Neural crest cell (in vitro differentiated cells): Measurements from ENCODE around the gene POLR2H. TPM values are rescaled to one million over a fixed set of nuclear protein-coding genes. Genes with fewer than 3 reads are reported as not detected.

Experiments used
- DNase-seq: peaks from one replicate; pipeline ENCODE4 v3.0.0; 2021; ENCODE audit warnings: low read depth, mixed read lengths, low spot score
- H3K27ac Mint-ChIP-seq: one replicate; pipeline ENCODE4 v1.8.0; 2021; ENCODE audit warnings: mild to moderate bottlenecking, mixed read lengths; ENCODE audit not compliant: unreplicated experiment
- H3K27me3 Mint-ChIP-seq: 2 replicates; pipeline ENCODE4 v1.8.0; 2021; ENCODE audit warnings: low read depth, mild to moderate bottlenecking, mixed read lengths
- H3K36me3 Mint-ChIP-seq: 2 replicates; pipeline ENCODE4 v1.8.0; 2021; ENCODE audit warnings: low read depth, mild to moderate bottlenecking, mixed read lengths
- H3K4me1 Mint-ChIP-seq: 2 replicates; pipeline ENCODE4 v1.8.0; 2021; ENCODE audit warnings: mixed read lengths
- H3K4me3 Mint-ChIP-seq: one replicate; pipeline ENCODE4 v1.8.0; 2021; ENCODE audit warnings: mild to moderate bottlenecking, mixed read lengths
- H3K9me3 Mint-ChIP-seq: 2 replicates; pipeline ENCODE4 v1.8.0; 2021; ENCODE audit warnings: mixed read lengths
- CTCF ChIP-seq: fragments of 200-600 bp; sonication (generic); conservative IDR thresholded peaks from 2 replicates; pipeline ENCODE4 v1.5.0; 2021; ENCODE audit warnings: antibody characterized with exemption, mild to moderate bottlenecking
- total RNA-seq: library from RNA; stranded (reverse); gene quantifications from 2 replicates; pipeline ENCODE4 v1.2.1, GENCODE V29; 2021

Gene POLR2H
- total RNA-seq, 1 donor from 2014 or later, result 94.5 TPM

GRCh38 chr3:184353546-184353941 lies 8.0 kb upstream of the POLR2H start:
- no peak for TF ChIP-seq CTCF
- H3K4me1 Mint-ChIP-seq, result peaks cover 30% of the 10 kb centered on the region
- H3K36me3 Mint-ChIP-seq, result peaks cover 13% of the 10 kb centered on the region
- H3K27ac Mint-ChIP-seq, result no peak overlapping the region
- H3K9me3 Mint-ChIP-seq, result no peaks in the 10 kb centered on the region
- DNase-seq, result no peak
- H3K27me3 Mint-ChIP-seq, result no peaks in the 10 kb centered on the region
- H3K4me3 Mint-ChIP-seq, result no peak overlapping the region

GRCh38 chr3:184354121-184354728 lies 7.3 kb upstream of the POLR2H start:
- no peak overlapping the region for H3K4me3 Mint-ChIP-seq
- H3K27me3 Mint-ChIP-seq, result no peaks in the 10 kb centered on the region
- DNase-seq, result peak; percentile 66
- H3K27ac Mint-ChIP-seq, result no peak overlapping the region
- peaks cover 32% of the 10 kb centered on the region for H3K4me1 Mint-ChIP-seq
- H3K9me3 Mint-ChIP-seq, result no peaks in the 10 kb centered on the region
- TF ChIP-seq CTCF, result peak; percentile 72
- H3K36me3 Mint-ChIP-seq, result peaks cover 10% of the 10 kb centered on the region

GRCh38 chr3:184354754-184355153 lies 6.8 kb upstream of the POLR2H start:
- H3K4me3 Mint-ChIP-seq, result no peak overlapping the region
- peaks cover 10% of the 10 kb centered on the region for H3K36me3 Mint-ChIP-seq
- H3K27ac Mint-ChIP-seq, result no peak overlapping the region
- peaks cover 33% of the 10 kb centered on the region for H3K4me1 Mint-ChIP-seq
- H3K9me3 Mint-ChIP-seq, result no peaks in the 10 kb centered on the region
- no peak for TF ChIP-seq CTCF
- no peaks in the 10 kb centered on the region for H3K27me3 Mint-ChIP-seq
- DNase-seq, result no peak

GRCh38 chr3:184355261-184356040 lies 6.1 kb upstream of the POLR2H start:
- Mint-ChIP-seq H3K4me1 (peaks cover 38% of the 10 kb centered on the region), H3K27me3 (no peaks in the 10 kb centered on the region), H3K27ac (no peak overlapping the region), H3K9me3 (no peaks in the 10 kb centered on the region), H3K4me3 (peak overlapping the region; percentile 39), H3K36me3 (peaks cover 10% of the 10 kb centered on the region)
- TF ChIP-seq CTCF, result no peak
- DNase-seq, result no peak

GRCh38 chr3:184357248-184358123 lies 4.0 kb upstream of the POLR2H start:
- H3K4me3 Mint-ChIP-seq, result peak overlapping the region; percentile 71
- no peaks in the 10 kb centered on the region for H3K9me3 Mint-ChIP-seq
- no peak for TF ChIP-seq CTCF
- H3K27me3 Mint-ChIP-seq, result no peaks in the 10 kb centered on the region
- DNase-seq, result no peak
- no peak overlapping the region for H3K27ac Mint-ChIP-seq
- H3K36me3 Mint-ChIP-seq, result peaks cover 5% of the 10 kb centered on the region
- H3K4me1 Mint-ChIP-seq, result peaks cover 26% of the 10 kb centered on the region
